Mammary epithelial cell (primary cell): ENCODE results near the gene TULP3.

Experiments
- CTCF ChIP-seq, 2 donors: IDR thresholded peaks in 1 of 2; conservative IDR thresholded peaks in 1 of 2; 2 replicates each; pipeline ENCODE4 v1.5.1; 2011 to 2012; ENCODE audit warnings: inconsistent platforms in 2 of 2, low read length in 2 of 2, mild to moderate bottlenecking in 2 of 2, control low read depth in 1 of 2, low read depth in 1 of 2; ENCODE audit not compliant: insufficient read depth in 1 of 2; ENCODE audit errors: extremely low read depth in 1 of 2
- EZH2 ChIP-seq: IDR thresholded peaks from 2 replicates; pipeline ENCODE4 v1.6.1; 2012; ENCODE audit warnings: low read length, inconsistent platforms, borderline replicate concordance

- no peak for TF ChIP-seq EZH2
- no peak for TF ChIP-seq CTCF (conservative IDR thresholded peaks at IDR 0.05 in 1 of 2, IDR thresholded peaks at IDR 0.05 in 1 of 2; ENCODE audit: extremely low read depth in 1 of 2, insufficient read depth in 1 of 2, low read depth in 1 of 2, low read length in 2 of 2)
Observed at GRCh38 chr12:2982361-2982760, 91.7 kb downstream of the TULP3 start.
